Frontal cortex (tissue), 4 donors: ENCODE results near the gene TULP4. TPM values are rescaled to one million over a fixed set of nuclear protein-coding genes. Genes with fewer than 3 reads are reported as not detected.
"Not testable (repeated sequence)": the region's sequence is repeated elsewhere in the genome, so short reads cannot be mapped to it uniquely, and the experiment has no call there.

Source experiments
- DNase-seq, 2 donors: peaks; one replicate each; pipeline ENCODE4 v3.0.0; 2012; ENCODE audit warnings: low spot score in 2 of 2
- FAIRE-seq: peaks from 2 replicates; lab custom pipeline; 2012; peaks lifted over from hg19 to GRCh38; lab: Jason Lieb, UNC
- total RNA-seq: library from RNA; depleted of rRNA; stranded (reverse); fragments of >200 nt; gene quantifications from one replicate; pipeline ENCODE4 v1.2.3, GENCODE V29; 2014
- donor health status: control.
- donor health status: control.
- donor health status: control.

TULP4 gene
- total RNA-seq, 1 donor from 2014 or later = 1,613 TPM

DNA sequence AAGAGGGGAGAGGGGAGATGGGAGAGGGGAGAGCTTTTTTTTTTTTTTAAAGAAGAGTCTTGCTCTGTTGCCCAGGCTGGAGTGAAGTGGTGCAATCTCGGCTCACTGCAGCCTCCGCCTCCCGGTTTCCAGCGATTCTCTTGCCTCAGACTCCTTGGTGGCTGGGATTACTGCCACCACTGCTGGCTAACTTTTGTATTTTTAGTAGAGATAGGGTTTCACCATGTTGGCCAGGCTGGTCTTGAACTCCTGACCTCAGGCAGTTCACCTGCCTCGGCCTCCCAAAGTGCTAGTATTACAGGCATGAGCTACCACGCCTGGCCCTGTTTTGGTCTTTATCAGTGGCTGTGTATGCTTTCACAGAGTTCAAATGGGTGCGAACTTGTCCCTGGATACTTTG, 38.5 kb downstream of the TULP4 start:
- DNase-seq, FAIRE-seq: not testable (repeated sequence)

DNA sequence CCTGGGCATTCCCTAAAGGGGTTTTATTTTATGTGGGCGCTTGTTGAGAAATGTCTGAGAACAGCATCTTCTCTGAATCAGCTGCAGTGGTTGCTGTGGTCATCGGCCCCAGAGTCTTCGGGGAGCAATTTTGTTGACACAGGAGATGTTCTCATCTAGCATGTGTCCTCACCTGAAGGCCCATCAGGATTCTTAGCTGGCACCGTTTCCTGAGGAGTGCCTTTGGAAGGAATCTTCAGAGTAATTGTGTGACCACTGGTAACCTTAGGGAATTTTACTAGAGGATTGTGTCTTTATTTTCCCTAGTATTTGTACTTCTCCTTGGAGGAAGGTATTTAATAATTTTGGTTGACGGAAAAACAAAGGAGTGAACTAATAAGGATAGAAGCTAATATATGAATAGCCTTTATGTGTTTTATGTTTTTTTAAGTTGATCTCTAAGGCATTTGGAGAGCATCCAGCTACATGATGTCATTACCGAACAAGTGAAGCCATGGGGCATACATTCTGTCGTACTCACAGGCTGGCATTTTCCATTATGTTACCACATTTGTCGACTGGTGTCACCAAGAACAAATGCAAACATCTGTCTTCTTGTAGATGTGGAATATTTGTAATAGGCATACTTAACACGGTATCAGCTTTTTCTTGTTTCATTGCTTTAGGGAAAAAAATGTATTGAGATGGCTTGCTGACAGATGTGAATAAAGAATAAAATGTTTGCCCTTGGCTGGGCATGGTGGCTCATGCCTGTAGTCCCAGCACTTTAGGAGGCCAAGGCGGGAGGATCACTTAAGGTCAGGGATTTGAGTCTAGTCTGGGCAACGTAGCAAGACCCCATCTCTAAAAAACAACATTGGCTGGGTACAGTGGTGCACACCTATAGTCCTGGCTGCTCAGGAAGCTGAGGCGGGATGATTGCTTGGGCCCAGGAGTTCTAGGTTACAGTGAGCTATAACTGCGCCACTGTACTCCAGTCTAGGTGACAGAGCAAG, 41.9 kb downstream of the TULP4 start:
- FAIRE-seq (no peak), DNase-seq (no peak)

GRCh38 chr6:158356586-158357546, 44.6 kb downstream of the TULP4 start:
- no peak for DNase-seq
- FAIRE-seq = no peak

DNA sequence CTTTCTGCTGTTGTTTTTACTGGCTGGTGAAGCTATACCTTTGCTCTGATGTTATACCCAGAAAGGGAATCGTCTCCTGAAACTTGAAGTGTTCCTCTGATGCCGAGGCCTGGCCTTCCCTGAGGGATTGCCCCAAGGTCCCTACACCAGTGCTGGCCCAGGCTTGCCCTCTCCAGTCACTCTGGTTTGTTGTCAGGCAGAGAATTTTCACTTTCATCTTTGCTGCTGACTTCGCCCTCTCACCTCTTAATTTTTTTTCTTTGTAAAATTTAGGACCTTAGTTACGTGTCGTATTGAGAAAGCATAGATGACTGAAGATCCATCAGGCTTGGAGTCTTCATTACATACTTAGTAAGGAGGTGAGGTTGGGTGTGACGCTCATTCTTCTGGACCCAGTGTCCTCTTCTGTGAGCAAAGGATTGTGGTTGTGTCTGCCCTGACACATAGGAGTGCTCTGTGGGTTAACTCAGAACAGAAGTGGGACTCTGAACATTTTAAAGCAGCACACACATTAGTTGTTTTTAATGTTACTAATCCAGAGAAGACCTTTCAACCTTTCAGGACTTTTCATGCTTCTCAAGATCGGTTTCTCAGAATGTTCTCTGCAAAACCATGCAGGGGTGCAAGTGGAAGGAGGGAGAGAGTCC, 45.4 kb downstream of the TULP4 start:
- FAIRE-seq (no peak), DNase-seq (no peak)

DNA sequence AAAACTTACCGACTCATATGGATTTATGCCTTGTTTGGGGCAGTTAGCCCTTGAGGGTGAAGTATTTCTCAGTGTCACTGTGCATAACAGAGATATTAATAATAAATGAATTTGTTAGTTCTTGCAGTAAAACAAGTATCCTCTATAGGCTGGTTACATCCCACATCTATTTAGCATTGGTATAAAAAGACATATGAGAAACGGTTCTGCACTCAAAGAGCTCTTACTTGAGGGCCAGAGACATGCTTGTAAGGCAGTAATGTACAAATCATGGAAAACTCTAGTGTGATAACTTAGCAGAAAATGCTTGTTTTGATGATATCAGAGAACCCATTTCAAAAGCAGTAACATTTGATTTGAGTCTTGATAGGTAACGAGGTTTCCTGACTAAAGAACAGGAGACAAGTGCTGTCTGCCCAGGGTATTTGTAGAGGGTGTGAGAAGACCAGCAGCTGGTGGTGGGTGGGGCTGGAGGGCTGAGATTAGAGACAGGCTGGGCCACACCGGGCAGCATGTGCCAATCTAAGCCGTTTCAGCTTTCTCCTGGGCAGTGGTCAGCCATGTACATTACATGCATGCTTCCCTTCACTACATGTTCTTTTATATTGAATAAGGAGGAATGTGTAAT, 46.3 kb downstream of the TULP4 start:
- FAIRE-seq (no peak), DNase-seq (no peak)

- DNase-seq (no peak), FAIRE-seq (no peak)
Observed at GRCh38 chr6:158361068-158361467, 48.8 kb downstream of the TULP4 start.

DNA sequence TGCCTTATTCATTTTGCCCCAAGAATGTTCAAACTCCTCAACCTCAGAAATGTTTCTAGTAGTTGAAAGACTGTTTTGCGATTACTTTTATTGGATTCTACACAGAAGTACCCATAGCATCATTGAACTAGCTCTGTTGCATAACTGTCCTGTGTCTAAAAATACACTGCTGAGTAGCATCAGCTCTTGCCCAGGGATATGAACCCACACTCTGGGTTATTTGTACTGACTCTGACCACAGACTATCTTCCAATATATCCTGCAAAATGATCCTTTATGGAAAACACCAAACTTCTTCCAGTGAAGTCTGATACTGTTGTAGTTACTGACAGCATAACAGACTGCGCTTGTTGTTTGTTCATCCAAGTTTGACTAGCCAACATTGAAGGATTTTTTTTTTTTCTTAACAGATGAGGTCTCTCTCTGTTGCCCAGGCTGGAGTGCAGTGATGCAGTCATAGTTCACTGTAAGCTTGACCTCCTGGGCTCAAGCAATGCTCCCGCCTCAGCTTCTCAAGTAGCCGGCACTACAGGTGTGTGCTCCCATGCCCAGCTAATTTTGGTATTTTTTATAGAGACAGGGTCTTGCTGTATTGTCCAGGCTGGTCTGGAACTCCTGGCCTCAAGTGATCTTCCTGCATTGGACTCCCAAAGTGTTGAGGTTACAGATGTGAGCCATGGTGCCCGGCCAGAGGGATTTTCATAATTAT, 49.9 kb downstream of the TULP4 start:
- peak in 1 of 2 donors; percentile 27 for DNase-seq
- FAIRE-seq = no peak

GRCh38 chr6:158366363-158366762, 54.1 kb downstream of the TULP4 start:
- DNase-seq (no peak), FAIRE-seq (no peak)

GRCh38 chr6:158367816-158368215, 55.6 kb downstream of the TULP4 start:
- FAIRE-seq (no peak), DNase-seq (no peak)

DNA sequence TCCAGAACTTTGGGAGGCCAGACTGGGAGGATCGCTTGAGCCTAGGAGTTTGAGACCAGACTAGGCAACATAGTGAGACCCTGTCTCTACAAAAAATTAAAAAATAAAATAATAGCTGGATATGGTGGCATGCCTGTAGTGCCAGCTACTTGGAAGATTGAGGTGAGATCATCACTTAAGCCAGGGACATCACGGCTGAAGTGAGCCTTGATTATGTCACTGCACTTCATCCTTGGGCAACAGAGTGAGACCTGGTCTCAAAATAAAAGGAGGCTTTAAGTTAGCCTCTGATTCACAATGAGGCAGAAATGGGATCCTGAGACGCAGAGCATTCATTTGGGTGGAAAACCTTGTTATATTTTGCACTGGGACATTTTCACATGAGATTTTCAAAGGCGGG, 57.0 kb downstream of the TULP4 start:
- FAIRE-seq = no peak

DNA sequence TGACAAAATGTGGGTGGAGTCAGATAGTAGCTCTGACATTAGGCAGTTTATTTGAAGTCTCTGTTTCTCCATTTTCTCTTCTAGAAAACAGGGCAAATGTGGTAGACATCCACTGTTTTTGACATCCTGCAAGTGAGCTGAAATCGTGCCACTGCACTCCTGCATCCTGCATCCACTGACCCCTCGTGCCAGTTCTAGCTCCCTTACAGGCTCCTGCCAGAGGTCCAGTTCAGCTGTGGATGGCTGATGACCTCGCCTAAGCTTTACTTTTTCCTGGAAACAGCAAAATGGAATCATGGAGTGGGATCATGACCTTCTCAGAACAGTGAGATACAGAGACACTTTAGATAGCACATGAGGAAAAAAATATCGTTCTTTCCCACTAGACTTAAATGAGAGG, 58.5 kb downstream of the TULP4 start:
- FAIRE-seq = no peak
- DNase-seq = no peak

More for the DNA sequence above, 57.0 kb downstream of the TULP4 start:
- DNase-seq = no peak

DNA sequence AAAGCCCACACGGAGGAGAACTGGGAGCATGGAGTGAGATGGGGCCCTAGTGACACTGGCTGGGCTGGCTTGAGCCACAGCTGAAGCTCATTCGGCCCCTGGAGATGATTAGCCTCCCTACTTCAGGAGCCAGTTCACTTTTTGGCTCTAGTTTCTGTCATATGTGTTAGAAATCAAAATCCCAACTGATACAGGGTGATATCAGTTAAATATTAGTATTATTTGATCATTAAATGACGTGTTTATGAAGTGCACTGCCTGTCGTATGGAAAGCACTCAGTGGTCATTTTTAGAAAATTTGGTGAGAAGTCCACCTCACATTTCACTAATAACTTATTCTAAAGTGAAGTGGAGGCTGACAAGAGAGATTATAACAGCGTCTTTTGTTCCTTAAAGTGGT, 59.0 kb downstream of the TULP4 start:
- FAIRE-seq (no peak), DNase-seq (no peak)

GRCh38 chr6:158372574-158372973, 60.3 kb downstream of the TULP4 start:
- DNase-seq = no peak
- no peak for FAIRE-seq

DNA sequence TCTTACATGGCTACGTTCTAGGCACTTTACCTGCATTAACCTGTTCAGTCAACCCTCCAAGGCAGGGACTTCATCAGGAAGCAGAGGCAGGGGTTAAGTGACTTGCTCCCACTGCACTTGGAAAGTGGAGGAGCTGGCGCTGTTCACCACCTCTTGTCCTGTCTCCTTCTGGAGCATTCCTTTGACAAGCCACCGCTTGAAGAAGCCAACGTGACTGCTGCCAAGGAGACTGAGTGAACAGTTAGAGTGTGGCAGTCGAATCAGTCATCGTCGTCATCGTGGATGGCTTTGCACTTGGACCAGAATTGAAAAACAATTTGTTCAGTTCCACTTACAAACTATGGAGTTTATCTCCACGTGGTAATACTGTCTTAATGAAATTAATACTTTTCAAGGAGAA, 60.9 kb downstream of the TULP4 start:
- FAIRE-seq = no peak
- no peak for DNase-seq

GRCh38 chr6:158374020-158374419, 61.8 kb downstream of the TULP4 start:
- FAIRE-seq (no peak), DNase-seq (no peak)

DNA sequence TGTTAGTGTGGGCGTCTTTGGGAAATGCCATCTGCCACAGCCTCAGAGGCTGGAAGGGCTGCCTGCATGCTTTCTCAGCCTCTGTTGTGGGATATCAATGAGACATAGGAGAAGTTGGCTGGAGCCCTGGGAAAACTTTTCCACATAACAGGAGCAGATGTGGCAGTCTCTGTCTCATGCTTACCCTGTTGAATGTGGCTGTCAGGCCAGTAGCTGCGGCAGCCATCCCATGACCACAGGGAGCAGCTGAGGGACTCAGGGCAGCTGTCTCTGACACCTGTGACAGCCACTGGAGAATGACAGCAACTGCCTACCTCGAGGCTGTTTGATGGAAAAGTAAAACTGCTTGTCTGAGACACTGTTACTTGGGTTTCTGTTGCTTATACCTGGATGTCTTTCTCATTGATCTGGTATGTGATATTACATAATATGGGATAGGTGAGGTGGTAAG, 64.4 kb downstream of the TULP4 start:
- FAIRE-seq (no peak), DNase-seq (peak in 1 of 2 donors; percentile 24)

DNA sequence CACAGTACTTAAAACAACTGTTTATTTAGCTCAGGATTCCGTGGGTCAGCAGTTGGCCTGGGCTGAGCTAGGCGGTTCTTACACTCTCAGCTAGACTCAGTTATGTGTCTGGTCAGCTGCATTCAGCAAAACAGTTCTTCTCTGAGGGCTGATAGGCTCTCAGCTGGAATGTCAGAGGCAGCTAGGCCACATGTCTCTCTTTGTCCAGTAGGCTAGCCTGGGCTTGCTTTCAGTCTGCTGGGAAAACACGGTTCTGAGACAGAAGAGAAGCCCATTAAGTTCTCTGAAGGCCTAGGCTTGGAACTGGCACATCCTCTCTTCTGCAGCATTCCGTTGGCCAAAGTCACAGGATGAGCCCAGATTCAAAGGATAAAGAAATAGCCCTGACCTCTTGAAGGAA, 65.6 kb downstream of the TULP4 start:
- DNase-seq (no peak), FAIRE-seq (no peak)

DNA sequence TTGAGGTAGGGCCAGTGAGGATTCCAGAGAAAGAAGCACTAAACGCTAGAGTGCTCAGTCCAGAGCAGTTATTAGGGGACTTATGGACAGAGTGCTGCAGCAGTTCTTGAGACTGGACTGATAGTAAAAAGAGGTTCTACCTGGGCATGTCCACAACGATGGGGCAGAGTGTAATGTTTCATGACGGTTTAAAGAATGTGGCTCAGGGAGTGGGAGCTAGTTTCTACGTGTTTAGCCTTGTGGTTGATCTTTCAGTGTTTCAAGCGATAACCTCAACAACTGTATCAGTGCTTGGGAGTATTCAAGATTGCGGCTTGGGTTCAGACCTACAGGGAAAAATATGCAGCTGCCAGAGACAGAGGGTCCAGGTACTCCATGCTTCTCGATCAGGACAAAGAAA, 67.1 kb downstream of the TULP4 start:
- DNase-seq (no peak), FAIRE-seq (no peak)

DNA sequence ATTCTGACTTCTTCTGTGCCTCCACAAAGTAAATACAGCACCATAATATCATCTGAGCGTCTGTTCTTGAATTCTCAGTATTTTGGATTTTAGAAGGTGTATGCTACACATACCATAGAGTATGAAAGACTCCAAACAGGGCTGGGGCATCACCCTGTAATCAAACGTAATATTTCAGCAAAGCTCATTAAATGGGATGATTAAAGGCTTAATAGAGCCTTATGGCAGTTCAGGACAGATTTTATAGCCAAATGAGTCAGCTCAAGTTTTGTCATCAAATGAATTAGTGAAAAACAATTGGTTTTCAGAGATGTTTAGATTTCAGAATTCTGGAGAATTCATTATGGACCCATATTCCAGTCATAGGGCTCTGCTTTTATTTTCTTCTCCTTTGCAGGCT, 68.9 kb downstream of the TULP4 start:
- DNase-seq (no peak), FAIRE-seq (no peak)
